A549 (cell line): ENCODE data around the gene SPSB2. TPM values are rescaled to one million over a fixed set of nuclear protein-coding genes. Genes with fewer than 3 reads are reported as not detected.

ENCODE experiments used
- ATAC-seq, 2 experiments: fragments of 200-7000 bp in 1 of 2; fragments of >200 bp in 1 of 2; cut with Nextera tagmentation in 1 of 2; cut with Tn5 transposase in 1 of 2; 3 replicates each; pipeline versions ENCODE4 v1.8.0 to v1.9.1; 2018 to 2020; ENCODE audit warnings: mild to moderate bottlenecking in 1 of 2, moderate library complexity in 1 of 2
- CTCF ChIA-PET: fragments of 300-600 bp; sonication (Branson Sonifier 250); formaldehyde crosslinking; extraction: SDS; loops from one replicate; lab custom pipeline; 2021; ENCODE audit warnings: antibody characterized with exemption, inconsistent platforms; lab: Yijun Ruan, JAX
- POLR2A ChIA-PET: fragments of 350-600 bp; formaldehyde crosslinking; extraction: SDS; loops from one replicate; lab custom pipeline; 2021; ENCODE audit warnings: antibody characterized with exemption, inconsistent platforms; lab: Yijun Ruan, JAX
- DNase-seq, 2 experiments: peaks; one replicate each; pipeline versions ENCODE4 v3.0.0 to v3.0.0-alpha.2; 2011 to 2016; ENCODE audit warnings: low read depth in 1 of 2, low spot score in 1 of 2
- FAIRE-seq: peaks from 2 replicates; lab custom pipeline; 2011; peaks lifted over from hg19 to GRCh38; lab: Jason Lieb, UNC
- H3K27ac ChIP-seq, 2 experiments: fragments of >200 bp; sonication (Bioruptor Twin); formaldehyde crosslinking; 3 replicates each; pipeline ENCODE4 v1.5.1; 2016 to 2017
- H3K4me1 ChIP-seq: fragments of >200 bp; sonication (Bioruptor Twin); formaldehyde crosslinking; 3 replicates; pipeline ENCODE4 v1.6.1; 2016
- H3K4me2 ChIP-seq: fragments of >200 bp; sonication (Bioruptor Twin); formaldehyde crosslinking; 3 replicates; pipeline ENCODE4 v1.6.1; 2016
- H3K4me3 ChIP-seq: fragments of >200 bp; sonication (Bioruptor Twin); formaldehyde crosslinking; 3 replicates; pipeline ENCODE4 v1.5.1; 2016
- H3K9me3 ChIP-seq: fragments of >200 bp; sonication (Bioruptor Twin); formaldehyde crosslinking; 3 replicates; pipeline ENCODE4 v1.6.1; 2016
- CHD4 ChIP-seq: fragments of 200-600 bp; sonication (generic); IDR thresholded peaks from 2 replicates; pipeline ENCODE4 v1.6.1; 2016; ENCODE audit warnings: antibody characterized with exemption, mild to moderate bottlenecking, borderline replicate concordance
- FOXS1 ChIP-seq: fragments of 250-450 bp; sonication (Bioruptor Pico); IDR thresholded peaks from 2 replicates; pipeline ENCODE4 v1.5.0; 2020; ENCODE audit warnings: mild to moderate bottlenecking, moderate library complexity
- HOXB13 ChIP-seq: fragments of 250-450 bp; sonication (Bioruptor Pico); IDR thresholded peaks from 2 replicates; pipeline ENCODE4 v1.5.0; 2020; ENCODE audit warnings: low read depth, mild to moderate bottlenecking, moderate library complexity
- JUNB ChIP-seq: fragments of >200 bp; sonication (Bioruptor Twin); formaldehyde crosslinking; IDR thresholded peaks from 2 replicates; pipeline ENCODE4 v1.6.1; 2016
- MAFK ChIP-seq: fragments of 450-650 bp; IDR thresholded peaks from 2 replicates; pipeline ENCODE4 v1.6.1; 2014; ENCODE audit not compliant: partially characterized antibody
- NPAS2 ChIP-seq: fragments of 250-450 bp; sonication (Bioruptor Pico); IDR thresholded peaks from 2 replicates; pipeline ENCODE4 v1.8.0; 2022; ENCODE audit warnings: mild to moderate bottlenecking, moderate library complexity, borderline replicate concordance
- POLR2A ChIP-seq: IDR thresholded peaks from 2 replicates; pipeline ENCODE4 v1.6.1; 2012; ENCODE audit warnings: mild to moderate bottlenecking, low read length
- POLR2AphosphoS2 ChIP-seq: conservative IDR thresholded peaks from 2 replicates; pipeline ENCODE4 v1.6.1; 2012; ENCODE audit warnings: low read length, improper control_type of control experiment, inconsistent platforms
- SREBF2 ChIP-seq: fragments of 450-650 bp; IDR thresholded peaks from 2 replicates; pipeline ENCODE4 v1.6.1; 2014; ENCODE audit warnings: mild to moderate bottlenecking, moderate library complexity
- TFCP2L1 ChIP-seq: fragments of 250-450 bp; sonication (Bioruptor Pico); IDR thresholded peaks from 2 replicates; pipeline ENCODE4 v1.5.0; 2021; ENCODE audit warnings: mild to moderate bottlenecking
- WGBS: methylation state at CpG from one replicate; pipeline ENCODE4 v1.1.6; 2017; ENCODE audit errors: missing lambda C conversion rate; 5-methylcytosine and 5-hydroxymethylcytosine counted together
- polyA plus RNA-seq, 4 experiments: library from polyadenylated mRNA; depleted of rRNA in 3 of 4; stranded (reverse); fragments of >200 nt; fragmentation: RNase III in 1 of 4; extraction: RNeasy Plus Mini Kit Qiagen cat#74134 plus additional on column Dnase treatment in 1 of 4; gene quantifications; 2 replicates in 3 of 4; 3 replicates in 1 of 4; pipeline ENCODE4 v1.2.3, GENCODE V29; 2011 to 2017
- TF ChIP-seq, protein P1 (sequence below): fragments of >200 bp; sonication (Bioruptor Twin); formaldehyde crosslinking; IDR thresholded peaks from 3 replicates; pipeline ENCODE4 v1.5.1; 2016
- TF ChIP-seq, protein P2 (sequence below): fragments of 250-450 bp; sonication (Bioruptor Pico); IDR thresholded peaks from 2 replicates; pipeline ENCODE4 v1.5.0; 2020; ENCODE audit warnings: low read depth, mild to moderate bottlenecking, moderate library complexity
- TF ChIP-seq, protein P3 (sequence below): fragments of >200 bp; sonication (Bioruptor Twin); formaldehyde crosslinking; IDR thresholded peaks from 3 replicates; pipeline ENCODE4 v1.6.1; 2016

SPSB2 gene
- polyA plus RNA-seq, 2 of the 4 experiments (the other 2 are of a cell fraction): 16.8 to 21.8 TPM

- FAIRE-seq (no peak), ATAC-seq (no peak), DNase-seq (no peak)
- 91% methylated on average over 6 of the region's 6 CpGs for WGBS
- Histone ChIP-seq H3K4me1 (peaks cover 19% of the 10 kb centered on the region), H3K9me3 (no peaks in the 10 kb centered on the region), H3K4me2 (no peak overlapping the region), H3K27ac (no peak overlapping the region), H3K4me3 (no peak overlapping the region)
- ChIA-PET CTCF (interaction anchor here (0.9 to 29.8 kb wide), 8 partner anchors 11 to 96 kb away, joined by 3 to 306 read pairs (median 4); partner anchors contain the start of genes CD4, GNB3 and MLF2), POLR2A (no interaction called here)
- TF ChIP-seq, protein P1, sequence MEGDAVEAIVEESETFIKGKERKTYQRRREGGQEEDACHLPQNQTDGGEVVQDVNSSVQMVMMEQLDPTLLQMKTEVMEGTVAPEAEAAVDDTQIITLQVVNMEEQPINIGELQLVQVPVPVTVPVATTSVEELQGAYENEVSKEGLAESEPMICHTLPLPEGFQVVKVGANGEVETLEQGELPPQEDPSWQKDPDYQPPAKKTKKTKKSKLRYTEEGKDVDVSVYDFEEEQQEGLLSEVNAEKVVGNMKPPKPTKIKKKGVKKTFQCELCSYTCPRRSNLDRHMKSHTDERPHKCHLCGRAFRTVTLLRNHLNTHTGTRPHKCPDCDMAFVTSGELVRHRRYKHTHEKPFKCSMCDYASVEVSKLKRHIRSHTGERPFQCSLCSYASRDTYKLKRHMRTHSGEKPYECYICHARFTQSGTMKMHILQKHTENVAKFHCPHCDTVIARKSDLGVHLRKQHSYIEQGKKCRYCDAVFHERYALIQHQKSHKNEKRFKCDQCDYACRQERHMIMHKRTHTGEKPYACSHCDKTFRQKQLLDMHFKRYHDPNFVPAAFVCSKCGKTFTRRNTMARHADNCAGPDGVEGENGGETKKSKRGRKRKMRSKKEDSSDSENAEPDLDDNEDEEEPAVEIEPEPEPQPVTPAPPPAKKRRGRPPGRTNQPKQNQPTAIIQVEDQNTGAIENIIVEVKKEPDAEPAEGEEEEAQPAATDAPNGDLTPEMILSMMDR: no peak
- TF ChIP-seq JUNB (no peak), TFCP2L1 (no peak), MAFK (no peak)
- TF ChIP-seq, protein P2, sequence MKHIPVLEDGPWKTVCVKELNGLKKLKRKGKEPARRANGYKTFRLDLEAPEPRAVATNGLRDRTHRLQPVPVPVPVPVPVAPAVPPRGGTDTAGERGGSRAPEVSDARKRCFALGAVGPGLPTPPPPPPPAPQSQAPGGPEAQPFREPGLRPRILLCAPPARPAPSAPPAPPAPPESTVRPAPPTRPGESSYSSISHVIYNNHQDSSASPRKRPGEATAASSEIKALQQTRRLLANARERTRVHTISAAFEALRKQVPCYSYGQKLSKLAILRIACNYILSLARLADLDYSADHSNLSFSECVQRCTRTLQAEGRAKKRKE (CRISPR knock-in tag): no peak
These were observed 42.1 kb downstream of the SPSB2 start for GRCh38 chr12:6830999-6831398.

- Histone ChIP-seq H3K27ac (no peak overlapping the region), H3K4me2 (no peak overlapping the region), H3K9me3 (no peaks in the 10 kb centered on the region), H3K4me1 (peaks cover 19% of the 10 kb centered on the region), H3K4me3 (no peak overlapping the region)
- ChIA-PET POLR2A (interaction anchor here (1.5 kb wide), 1 partner anchor 21 kb away, joined by 7 read pairs; the partner anchor contains the start of genes CDCA3 and USP5), CTCF (interaction anchor here (0.9 to 29.8 kb wide), 9 partner anchors 12 to 95 kb away, joined by 3 to 306 read pairs (median 4); partner anchors contain the start of genes CD4, GNB3 and MLF2)
- FAIRE-seq (no peak), ATAC-seq (no peak), DNase-seq (no peak)
- TF ChIP-seq POLR2AphosphoS2 (no peak), NPAS2 (no peak), HOXB13 (CRISPR knock-in tag) (no peak), CHD4 (no peak), MAFK (no peak), SREBF2 (no peak)
- TF ChIP-seq, protein P3, sequence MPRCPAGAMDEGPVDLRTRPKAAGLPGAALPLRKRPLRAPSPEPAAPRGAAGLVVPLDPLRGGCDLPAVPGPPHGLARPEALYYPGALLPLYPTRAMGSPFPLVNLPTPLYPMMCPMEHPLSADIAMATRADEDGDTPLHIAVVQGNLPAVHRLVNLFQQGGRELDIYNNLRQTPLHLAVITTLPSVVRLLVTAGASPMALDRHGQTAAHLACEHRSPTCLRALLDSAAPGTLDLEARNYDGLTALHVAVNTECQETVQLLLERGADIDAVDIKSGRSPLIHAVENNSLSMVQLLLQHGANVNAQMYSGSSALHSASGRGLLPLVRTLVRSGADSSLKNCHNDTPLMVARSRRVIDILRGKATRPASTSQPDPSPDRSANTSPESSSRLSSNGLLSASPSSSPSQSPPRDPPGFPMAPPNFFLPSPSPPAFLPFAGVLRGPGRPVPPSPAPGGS: no peak
- 91% methylated on average over 9 of the region's 11 CpGs for WGBS
These were observed 42.7 kb downstream of the SPSB2 start for GRCh38 chr12:6830286-6830890.

GRCh38 chr12:6829536-6830220, 43.4 kb downstream of the SPSB2 start:
- H3K4me3 ChIP-seq: peak overlapping the region; percentile 87
- peak overlapping the region; percentile 72 for H3K4me2 ChIP-seq
- TF ChIP-seq POLR2A: 0 out of 2 replicates have a peak, but pooled peaks have one; percentile 24
- TF ChIP-seq FOXS1 (CRISPR knock-in tag): no peak
- peaks cover 19% of the 10 kb centered on the region for H3K4me1 ChIP-seq
- POLR2A ChIA-PET: interaction anchor here (0.9 to 2.6 kb wide), 4 partner anchors 22 to 140 kb away, joined by 3 to 20 read pairs (median 6); partner anchors contain the start of genes CDCA3, MLF2, USP5 and ZNF384
- peak; percentile 52 to 64 for DNase-seq
- WGBS: 65% methylated on average over 19 of the region's 19 CpGs
- H3K9me3 ChIP-seq: no peaks in the 10 kb centered on the region
- CTCF ChIA-PET: interaction anchor here (0.7 to 29.8 kb wide), 18 partner anchors 12 to 131 kb away, joined by 3 to 306 read pairs (median 4); partner anchors contain the start of genes CD4, COPS7A, GNB3 and MLF2
- FAIRE-seq: no peak
- ATAC-seq: peak; percentile 16 to 63; a peak in 3 of 6 replicates
- H3K27ac ChIP-seq: peak overlapping the region; percentile 87 to 96
